Fibroblast of skin of left quadriceps (primary cell): ENCODE results near the gene TRPM5.

ENCODE experiments used
- DNase-seq, 2 experiments: peaks; one replicate each; pipeline ENCODE4 v3.0.0-alpha.2; 2013; ENCODE audit warnings: low read depth in 2 of 2

Gene TRPM5

DNA sequence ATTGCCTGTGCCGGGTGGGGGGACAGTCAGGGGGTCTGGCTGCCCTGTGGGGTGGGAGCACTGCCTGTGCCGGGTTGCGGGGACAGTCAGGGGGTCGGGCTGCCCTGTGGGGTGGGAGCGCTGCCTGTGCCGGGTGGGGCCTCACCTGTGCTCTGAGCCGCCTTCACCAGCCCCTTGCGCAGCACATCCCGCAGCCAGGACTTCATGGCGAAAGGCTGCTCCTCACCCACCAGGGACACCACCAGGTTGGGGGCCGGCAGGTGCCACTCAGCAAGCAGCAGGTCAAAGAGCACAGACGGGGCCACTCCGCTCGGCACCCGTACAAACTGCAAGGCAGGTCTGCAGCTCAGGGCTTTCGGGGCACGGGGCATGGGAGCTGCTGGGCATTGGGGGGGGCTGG, 22.3 kb downstream of the TRPM5 start:
- no peak for DNase-seq

DNA sequence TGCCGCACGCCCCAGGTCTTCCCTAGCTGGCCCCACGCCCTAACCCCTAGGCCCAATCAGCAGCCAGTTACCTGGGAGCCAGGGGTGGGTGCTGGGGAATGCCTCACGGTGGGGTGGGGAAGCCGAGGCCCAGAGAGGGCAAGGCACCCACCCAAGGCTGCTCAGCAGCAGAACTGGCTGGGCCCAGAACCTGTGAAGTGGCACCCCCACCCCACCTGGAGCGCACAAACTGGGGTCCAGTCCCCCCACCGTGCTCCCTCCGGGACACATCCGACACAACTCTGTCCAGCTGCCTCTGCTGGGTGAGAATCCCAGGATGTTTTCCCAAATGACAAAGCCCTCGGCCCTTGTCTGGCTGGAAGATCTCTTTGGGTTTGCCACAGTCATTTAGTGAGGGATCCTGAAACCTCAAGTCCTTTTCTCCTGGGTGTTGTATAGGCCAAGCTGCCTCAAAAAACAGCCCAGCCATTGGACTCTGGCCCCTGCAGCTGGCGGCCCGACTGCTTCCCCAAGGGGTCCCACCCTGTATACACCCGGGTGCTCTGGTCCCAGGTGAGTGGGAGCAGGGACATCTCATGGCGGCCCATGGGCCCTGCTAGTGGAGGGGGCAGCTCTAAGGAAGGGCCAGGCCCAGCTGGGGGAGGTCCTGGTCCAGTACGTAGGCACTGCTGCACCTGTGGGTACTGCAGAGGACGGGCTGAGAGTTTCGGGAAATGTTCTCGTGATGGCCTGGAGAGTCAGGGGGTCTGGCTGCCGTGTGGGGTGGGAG, 22.9 kb downstream of the TRPM5 start:
- DNase-seq: no peak

DNA sequence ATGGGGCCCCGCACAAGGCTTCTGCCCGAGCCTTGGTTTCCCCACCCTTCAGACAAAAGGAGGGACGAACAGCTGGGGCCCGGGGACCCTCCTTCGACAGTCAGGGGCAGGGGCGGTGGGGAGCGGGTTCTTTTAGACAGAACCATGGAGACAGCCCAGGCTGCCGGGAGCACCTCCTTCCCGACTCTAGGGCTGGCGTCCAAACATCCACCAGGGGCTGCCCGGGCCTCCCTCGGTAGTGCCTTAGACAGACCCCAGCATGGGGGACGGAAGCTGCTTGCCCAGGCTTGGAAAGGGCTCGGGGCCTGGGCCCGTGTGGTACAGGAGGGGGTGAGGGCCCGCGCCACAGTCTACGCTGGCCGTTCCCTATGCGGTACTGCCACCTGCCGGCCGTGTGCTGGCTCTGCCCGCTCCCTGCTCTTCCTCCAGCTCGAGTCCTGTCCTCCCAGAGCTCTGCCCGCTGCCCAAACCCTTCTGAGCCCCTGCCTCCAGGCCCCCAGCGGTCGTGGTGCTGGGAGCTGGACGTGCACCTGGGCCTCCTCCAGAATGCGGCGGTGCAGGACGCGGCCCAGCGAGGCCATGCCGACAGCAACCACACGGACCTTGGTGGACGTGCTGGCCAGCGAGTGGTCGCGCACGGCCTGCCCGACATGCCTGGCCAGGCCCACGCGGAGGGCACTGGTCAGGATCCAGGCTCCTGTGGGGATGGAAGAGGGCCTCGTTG, 23.6 kb downstream of the TRPM5 start:
- peak; percentile 20 to 28 for DNase-seq

DNA sequence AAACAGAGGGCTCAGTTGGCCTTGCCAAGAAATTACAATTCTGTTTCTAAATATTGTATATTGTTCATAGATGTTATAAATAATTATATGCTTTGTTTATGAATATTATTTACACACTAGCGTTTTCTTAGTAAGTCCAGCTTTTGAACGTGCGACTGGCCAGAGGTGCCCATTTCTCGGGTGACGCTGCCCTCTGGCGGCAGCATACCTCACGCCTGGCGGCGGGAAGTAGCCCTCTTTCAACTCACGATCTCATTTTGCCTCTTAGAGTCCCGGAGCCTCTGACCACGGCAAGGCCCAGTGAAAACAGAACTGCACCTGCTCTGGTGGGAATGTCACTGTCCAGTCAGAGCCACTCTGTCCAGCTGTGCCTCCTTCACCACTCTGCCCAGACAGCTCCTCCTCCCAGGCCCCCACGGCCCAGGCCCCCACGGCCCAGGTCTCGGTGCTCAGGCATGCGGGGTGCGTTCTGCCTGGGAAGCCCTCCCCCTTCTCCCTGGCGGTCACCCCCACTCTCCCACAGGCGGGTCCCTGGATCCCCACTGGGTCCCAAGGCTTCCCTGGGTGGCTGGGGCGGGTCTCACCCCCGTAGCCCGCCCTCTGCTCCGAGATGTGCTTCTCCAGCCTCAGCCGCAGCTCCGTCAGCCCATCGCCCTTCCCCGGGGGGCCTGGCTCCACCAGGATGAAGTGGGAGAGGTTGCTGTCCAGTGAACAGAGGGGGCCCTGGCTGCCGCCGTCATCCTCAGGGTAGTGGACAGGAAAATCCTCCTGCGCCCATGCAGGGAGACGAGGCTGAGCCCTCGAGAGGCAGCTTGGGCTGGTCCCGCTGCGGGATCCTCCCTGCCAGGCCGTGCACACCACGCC, 24.4 kb downstream of the TRPM5 start:
- DNase-seq: peak; percentile 26 to 30

DNA sequence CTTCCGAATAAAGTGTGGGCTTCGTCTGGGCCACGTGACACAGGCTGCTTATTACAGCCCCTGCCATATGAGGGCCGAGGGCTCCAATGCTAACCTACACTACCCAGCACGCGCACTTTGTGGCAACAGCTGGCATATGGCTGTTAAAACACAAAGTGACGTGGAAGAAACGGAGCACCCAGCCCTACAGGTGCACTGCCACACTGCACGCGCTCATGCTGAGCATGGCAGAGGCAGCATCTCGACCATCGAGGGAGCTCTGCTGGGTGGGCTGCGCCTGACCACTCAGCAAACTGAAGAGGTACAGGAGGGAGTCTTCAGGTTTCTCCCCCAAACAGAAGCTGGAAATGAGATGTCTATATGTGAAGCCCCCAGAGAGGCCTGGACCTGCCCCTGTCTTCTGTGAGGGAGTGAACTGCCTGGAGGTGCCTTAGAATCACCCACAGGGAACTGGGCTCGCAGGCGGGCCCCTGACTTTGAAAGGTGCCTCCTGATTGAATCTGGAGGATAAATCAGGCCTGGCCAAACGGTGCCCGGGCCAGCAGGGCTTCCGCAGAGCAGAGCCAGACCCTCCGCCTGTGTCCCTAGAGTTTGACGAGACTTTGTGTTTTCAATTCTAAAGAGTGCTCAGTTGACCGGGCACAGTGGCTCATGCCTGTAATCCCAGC, 25.5 kb downstream of the TRPM5 start:
- DNase-seq: no peak

DNA sequence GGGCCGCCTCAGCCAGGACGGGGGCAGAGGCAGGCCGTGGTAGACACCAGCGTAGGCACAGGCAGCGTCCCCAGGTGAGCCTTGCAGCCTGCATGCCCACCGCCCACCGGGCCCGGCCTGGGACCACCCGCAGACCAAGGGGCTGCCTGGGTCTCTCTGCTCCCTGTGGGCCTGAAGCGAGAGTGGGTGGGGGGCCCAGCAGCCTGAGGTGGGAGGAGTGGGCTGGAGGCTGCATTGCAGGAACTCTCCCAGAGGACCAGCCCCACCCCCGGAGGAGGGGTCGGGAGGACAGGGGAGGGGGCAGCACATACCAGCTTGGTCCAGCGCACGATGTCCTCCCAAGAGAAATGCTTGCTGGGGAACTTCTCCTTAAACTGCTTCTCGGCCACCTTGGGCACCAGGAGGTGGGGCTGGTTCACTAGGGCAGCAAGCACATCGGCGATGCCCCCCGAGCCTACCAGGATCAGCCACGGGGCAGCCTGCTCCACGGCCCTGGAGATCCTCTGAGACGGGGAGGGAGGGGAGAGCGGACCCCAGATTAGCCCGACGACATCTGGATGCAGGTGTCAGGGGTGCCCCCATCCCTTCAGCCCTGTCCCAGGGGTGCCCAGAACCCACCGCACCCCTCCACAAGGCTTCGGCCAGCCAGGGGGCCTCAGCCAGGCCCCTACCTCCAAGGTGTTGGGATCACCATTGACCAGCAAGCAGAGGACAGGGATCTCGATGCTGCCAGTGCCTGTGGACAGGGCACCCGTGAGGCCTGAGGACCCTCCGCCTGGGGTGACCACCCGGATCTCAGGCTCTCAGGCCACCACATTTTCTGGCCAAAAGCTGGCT, 26.2 kb downstream of the TRPM5 start:
- DNase-seq: no peak

DNA sequence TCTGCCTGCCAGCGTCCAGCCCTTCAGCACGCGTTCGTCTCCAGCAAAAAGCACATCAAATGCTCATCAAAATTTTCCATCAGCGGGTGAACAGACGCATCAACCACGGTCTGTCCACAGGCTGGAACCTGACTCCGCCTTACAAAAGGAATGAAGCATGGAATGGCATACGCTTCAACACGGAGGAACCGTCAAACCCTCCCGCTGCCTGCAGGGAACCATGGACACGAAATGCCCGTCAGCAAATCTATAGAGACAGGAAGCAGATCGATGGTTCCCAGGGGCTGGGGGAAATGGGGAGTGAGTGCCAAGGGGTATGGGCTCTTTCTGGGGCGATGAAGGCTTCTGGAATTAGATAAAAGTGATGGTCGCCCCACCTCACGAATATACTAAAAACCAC, 27.5 kb downstream of the TRPM5 start:
- no peak for DNase-seq

DNA sequence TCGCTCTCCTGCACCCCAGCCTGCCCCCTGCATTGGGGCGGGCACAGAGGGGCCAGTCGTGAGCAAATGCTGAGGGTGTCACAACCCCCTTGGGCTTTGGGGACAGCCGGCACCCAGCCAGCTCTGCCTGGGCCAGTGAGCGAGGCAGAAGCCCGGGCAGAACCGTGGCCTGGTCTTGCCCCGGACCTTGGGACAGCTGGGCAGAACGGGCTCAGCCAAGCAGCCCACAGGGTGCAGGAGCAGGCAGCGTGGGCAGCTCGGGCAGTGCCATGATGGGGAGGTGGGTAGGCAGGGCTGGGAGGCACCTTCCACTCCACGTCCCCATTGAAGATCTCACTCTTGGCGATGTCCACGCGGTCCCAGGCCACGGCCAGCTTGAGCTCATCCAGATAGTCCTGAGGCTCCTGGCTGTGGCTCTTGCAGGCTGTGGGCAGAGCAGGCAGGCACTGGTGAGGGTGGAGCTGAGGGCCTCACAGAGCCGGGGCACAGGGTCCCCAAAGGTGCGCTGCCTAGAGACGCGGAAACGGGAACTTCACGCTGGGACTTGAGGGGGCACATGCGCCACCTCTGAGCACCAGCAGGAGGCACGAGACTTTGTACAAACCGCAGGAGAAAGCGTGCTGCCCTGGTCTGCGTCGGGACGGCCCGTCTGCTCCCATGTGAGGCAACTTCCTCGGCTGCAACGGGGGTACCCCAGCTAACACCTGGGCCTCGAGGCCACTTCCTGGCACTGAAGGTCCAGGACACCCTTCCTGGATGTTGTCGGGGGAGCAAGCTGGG, 28.5 kb downstream of the TRPM5 start:
- no peak for DNase-seq

DNA sequence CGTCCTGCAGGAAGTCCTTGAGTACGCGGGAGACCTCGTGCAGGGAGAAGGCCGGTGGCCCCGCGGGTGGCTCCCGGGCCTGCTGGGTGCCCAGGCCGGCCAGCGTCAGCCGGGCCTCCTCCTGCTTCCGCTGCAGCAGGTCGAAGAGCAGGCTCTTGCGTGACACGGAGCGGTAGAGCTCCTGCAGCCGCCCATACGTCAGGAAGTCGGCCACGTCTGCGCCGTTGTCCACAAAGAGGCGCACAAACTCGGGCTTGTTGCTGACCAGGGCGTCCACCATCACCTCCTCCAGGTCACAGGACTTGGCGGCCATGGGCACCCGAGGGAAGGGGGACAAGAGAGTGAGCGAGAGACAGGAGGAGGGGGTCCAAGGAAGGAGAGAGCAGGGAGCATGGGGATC, 29.1 kb downstream of the TRPM5 start:
- DNase-seq: no peak

DNA sequence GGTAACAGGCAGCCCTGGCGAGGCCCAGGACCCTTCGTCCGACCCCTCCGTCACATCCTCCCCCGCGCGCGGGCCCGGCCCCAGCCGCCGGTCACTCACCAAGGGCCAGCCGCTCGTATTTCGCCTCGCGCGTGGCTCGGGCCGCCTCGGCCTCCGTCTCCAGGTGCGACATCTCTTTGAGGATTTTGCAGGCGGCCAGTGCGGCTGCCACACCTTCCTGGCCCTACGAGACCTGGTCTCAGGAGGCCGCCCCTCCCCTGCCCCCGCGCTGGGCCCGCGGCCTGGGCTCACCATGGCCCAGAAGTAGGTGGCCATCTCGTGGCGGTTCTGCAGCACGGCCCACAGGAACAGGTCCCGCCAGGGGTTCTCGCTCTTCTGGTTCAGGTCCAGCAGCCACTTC, 29.7 kb downstream of the TRPM5 start:
- DNase-seq: no peak

DNA sequence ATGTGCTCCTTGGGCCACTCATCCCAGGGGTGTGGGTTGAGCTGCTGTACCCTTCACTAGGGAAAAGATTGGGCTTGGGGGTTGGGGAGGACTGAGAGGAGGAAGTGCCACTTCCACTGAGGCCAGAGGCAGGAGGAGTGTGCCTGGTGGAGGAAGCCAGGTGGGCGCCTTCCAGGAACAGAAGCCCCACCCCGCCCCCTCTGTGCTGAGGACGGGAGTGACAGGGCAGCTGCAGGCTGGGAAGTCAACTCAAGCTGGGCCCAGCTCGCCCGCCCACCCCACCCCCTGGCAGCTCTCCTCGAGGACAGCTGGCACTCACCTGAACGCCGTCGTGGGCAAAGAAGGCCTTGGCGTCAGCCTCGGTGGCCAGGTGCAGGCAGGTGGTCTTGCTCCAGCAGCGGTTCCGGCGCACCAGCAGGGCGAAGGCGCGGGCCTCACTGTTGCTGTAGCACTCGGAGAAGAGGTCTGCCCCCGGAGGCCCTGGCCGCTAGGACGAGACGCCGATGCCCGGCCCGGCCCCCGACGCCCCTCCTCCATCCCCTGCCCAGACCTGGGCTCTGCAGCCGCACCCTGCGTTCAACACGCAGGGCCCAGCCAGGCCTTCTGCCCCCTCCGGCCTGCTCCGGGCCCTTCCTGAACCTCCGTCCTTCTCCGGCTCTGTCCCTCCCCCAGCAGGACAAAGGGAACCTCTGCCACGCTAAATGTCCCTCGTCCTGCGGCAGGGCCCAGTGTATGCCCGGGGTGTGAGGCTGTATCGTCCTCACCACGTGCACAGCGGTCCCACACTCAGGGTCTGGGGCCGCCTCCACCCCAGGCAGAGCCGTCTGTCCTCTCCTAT, 30.4 kb downstream of the TRPM5 start:
- DNase-seq: no peak

DNA sequence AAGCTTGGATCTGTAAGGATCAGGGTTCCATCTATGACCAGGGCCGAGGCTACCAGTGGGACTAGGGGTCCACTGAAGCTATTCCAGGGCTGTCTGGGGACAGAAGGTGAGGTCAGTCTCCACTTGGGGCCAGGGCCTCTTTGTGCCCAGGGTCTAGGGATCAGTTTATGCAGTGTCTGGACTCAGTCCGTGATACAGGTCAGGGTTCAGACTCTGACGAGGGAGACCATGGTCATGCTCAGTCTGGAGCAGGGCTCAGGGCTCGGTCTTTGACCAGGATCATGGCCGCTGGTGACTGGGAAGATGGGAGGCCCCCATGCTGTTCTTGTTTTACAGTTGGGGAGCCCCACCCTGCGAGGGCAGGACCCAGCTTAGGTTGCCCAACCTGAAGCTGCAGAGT, 32.0 kb downstream of the TRPM5 start:
- DNase-seq: no peak

DNA sequence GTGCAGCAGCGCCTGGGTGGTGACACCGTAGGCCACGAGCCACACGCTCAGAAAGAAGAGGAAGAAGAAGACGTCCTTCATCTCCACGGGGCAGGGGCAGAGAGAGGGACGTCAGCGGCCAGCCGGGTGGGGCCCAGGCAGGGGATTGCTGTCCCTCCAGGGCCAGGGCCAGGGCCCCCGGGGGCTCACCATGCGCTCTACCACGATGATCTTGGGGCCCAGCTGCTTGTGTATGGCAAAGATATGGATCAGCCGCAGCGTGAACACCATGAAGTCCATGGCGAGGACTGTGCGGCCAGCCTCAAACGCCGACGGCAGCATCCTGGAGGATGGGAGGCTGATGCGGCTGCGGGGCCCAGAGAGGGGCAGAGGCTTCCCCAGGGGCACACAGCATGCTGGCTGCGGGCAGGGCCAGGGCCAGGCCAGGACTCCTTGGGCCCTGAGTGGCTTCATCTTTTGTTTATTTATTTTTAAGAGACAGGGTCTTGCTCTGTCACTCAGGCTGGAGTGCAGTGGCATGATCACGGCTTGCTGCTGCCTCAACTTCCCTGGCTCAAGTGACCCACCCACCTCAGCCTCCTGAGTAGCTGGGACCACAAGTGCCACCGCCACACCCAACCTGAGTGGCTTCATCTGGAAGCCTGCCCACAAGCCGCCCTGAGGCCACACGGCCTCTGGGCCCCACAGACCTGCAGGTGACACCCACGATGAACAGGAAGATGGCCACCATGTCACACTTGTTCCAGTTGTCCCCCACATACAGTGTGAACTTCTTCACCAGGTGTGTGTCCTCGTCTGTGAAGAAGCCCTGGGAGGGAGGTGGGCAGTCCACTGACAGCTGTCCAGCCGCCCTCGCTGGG, 32.6 kb downstream of the TRPM5 start:
- no peak for DNase-seq

DNA sequence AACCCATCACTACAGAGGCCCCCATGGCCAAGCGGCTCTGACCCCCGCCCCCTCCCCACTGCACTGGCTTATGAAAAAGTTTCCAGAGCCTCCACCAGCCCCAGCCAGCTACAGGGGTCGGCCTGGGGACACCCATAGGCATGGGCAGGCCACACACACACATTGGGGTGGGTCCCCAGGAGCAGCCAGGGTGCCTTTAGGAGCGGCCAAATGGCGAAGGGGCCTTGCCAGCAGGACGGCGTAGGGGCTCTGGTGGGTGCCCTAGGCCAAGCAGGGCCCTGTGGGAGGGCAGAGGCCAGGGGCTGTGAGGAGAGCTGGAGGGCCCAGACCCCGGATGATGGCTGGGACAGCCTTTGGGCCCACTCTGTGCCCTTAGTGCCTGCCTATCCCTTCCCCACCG, 33.7 kb downstream of the TRPM5 start:
- no peak for DNase-seq

DNA sequence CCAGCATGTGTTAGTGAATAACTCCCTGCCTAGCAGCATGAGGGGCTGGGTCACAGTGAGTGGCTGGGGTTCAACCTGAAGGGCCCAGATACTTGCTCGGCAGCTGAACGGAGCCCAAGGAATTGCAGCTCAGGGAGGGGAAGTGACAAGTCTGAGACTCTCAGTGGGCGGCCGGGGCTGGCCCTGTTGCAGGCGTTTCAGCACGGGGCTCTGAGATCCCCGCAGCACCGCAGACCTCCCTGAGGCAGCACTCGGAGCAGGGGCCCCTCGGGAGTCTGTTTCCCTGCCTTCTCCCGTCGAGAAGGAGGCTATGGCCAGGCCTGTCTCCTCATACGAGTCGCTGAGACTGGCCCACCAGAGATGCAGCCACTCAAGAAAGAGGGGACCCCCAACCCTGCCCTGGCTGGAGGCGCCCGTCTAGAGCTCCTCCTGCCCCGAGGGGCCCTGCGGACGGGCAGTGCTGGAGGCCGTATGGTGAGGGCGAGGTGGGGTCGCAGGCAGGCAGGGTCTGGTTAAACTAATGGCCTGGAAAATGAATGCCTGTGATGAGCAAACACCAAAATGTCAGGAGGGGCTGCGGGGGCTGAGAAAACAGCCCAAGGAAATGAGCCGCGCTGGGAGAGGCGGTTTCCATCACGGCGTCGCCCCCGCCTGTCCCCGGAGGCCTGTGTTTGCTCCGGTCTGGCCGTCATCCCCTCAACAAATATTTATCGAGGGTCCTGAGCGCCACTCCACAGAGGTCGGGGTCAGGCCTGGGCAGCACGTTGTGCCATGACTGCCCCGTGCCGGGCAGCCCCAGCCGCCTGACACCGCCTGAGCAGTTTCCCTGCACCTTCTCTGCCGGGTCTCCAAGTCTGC, 34.5 kb downstream of the TRPM5 start:
- DNase-seq: no peak

DNA sequence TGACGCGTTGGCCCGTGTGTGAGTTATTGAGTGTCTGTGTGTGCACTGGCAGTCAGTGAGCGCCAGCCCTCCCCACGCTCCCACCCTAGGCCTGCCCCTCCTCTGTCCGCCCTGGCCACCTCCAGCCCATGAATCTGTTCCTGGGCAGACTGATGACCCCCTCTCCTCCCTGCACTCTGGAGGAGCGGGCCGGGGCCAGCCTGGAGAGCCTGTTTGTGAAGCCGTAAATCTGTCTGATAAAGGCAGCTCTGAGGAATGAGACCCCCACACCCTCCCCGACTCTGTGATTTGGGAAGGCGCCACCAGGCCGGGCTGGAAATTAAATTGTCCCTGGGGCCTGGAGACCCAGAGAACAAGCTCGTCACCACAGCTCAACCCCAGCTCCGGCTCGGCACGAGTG, 35.2 kb downstream of the TRPM5 start:
- DNase-seq: no peak

DNA sequence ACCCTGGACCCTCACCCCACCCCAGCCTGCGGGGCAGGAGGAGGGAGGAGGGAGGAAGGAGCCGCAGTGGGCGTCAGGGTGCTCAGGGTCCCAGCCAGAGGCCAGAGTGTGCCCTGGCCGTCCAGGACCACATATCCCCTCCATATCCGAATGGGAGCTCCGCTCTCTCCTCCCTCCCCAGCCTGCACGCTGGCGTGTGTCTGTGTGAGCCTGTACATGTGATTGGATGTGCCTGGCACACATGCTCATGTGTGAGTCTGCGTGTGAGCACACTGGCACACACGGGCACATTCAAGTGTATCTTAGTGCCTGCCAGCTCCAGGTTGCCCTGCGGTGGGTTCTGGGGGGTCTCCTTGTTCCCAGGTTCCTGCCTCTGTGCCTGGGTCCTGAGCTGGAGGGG, 35.6 kb downstream of the TRPM5 start:
- no peak for DNase-seq
